ENCODE results near the gene BUD13. TPM values are rescaled to one million over a fixed set of nuclear protein-coding genes. Genes with fewer than 3 reads are reported as not detected.

Gene BUD13
- total RNA-seq, 4 donors from 2014 or later: 9.7 to 18.8 (median 12.0) TPM

DNA sequence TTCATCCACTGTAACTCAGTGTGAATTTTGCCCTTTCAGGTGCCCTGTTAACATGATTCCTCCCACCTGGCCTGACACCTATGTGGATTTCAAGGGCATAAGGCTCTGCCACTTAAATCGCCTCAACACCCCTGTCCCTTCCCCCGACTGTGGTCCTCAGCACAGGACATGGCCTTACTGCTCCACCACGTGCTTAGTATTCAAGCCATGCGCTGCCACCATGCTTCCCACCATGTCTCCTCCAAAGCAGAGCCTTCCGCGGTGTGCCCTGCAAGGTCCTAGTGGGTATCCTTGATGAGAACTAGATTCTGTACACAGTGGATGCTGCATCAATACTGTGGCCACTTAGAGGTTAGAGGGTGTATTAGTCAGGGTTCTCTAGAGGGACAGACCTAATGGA, 51.9 kb downstream of the BUD13 start:
- TF ChIP-seq, protein P1, sequence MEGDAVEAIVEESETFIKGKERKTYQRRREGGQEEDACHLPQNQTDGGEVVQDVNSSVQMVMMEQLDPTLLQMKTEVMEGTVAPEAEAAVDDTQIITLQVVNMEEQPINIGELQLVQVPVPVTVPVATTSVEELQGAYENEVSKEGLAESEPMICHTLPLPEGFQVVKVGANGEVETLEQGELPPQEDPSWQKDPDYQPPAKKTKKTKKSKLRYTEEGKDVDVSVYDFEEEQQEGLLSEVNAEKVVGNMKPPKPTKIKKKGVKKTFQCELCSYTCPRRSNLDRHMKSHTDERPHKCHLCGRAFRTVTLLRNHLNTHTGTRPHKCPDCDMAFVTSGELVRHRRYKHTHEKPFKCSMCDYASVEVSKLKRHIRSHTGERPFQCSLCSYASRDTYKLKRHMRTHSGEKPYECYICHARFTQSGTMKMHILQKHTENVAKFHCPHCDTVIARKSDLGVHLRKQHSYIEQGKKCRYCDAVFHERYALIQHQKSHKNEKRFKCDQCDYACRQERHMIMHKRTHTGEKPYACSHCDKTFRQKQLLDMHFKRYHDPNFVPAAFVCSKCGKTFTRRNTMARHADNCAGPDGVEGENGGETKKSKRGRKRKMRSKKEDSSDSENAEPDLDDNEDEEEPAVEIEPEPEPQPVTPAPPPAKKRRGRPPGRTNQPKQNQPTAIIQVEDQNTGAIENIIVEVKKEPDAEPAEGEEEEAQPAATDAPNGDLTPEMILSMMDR (IDR thresholded peaks at IDR 0.05): no peak
- DNase-seq (ENCODE audit: low spot score) (no peak), ATAC-seq (ENCODE audit: low FRiP score) (no peak)

DNA sequence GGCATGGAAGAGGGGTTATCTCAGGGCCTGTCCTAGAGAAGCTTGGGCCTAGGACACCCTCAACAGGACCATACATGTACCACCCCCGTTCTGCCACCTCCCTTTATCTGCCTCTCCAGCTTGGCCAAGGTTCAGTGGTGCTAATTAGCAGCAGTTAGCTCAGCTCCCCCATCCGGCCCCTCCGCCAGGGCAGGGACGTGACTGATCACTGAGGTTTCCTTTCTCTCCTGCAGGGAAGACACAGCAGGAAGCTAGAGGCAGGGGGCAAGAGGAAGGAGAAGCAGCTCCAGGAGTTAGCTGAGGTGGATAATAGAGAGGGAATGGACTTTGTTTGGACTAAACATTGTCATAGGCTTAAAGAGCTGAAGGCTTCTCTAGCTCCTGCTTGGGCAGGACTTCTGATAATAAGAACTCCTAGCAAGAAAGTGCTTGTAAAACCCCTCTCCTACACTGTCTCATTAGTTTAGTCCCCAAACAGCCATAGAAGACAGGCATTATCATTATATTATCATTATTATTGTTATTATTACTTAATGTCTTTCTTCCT, 53.8 kb downstream of the BUD13 start:
- TF ChIP-seq, protein P1 (IDR thresholded peaks at IDR 0.05): no peak
- ATAC-seq (ENCODE audit: low FRiP score) (no peak), DNase-seq (ENCODE audit: low spot score) (no peak)

DNA sequence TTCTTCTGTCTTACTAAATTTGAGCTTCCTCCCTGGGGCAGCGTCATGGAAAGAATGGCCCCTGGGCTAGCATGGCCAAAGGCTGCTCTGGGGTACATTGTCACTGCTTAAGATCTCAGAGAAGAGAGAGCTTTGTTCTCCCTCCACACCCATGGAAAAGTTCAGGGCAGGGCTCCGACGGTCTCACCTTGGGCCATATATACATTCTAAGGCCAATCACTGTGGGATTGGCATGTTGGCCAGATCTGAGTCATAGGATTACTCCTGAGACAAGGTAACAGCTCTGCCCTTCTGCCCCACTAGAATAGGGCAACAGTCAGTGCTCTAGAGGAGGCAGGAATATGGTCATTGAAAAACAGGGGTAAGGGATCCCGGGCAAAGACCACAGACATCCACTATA, 56.2 kb downstream of the BUD13 start:
- DNase-seq (ENCODE audit: low spot score): no peak
- no peak for ATAC-seq (ENCODE audit: low FRiP score)
- TF ChIP-seq, protein P1 (IDR thresholded peaks at IDR 0.05): no peak

DNA sequence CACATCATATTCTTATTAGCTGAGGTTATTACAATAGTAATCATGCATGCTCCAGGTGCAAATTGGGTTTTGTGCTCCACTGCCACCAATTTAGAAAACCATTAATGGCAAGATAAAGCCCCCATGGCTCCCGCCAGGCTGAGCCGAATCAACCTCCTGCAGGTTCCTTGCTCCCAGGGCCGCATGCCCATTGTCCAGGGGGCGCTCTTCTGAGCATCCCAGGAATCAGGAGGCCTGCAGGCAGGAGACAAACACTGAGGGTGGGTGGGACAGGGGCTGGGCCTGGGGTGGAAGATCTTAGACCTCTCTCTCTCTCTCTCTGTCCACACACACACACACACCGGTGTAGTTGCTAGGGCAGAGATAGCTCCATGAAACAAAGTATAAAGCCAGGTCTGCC, 57.4 kb downstream of the BUD13 start:
- TF ChIP-seq, protein P1 (IDR thresholded peaks at IDR 0.05): no peak
- DNase-seq (ENCODE audit: low spot score) (no peak), ATAC-seq (ENCODE audit: low FRiP score) (no peak)

DNA sequence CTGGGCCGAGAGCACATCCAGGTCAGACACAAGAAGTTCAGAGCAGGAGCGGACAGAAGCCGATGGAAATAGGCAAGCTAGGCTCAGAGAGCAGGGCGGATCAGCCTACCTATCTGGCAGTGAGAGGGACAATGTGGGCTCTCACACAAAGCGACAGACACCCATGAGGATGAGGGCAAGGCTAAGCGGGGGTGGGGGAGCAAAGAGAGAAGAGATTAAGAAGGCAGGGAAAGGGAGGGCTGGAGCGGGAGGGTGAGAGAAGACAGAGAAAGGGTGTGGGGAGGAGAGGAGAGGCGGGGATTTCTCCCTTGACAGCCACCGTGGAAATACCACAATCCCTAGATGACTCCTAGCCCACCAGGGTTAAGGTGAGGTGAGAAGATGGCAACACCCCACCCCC, 57.9 kb downstream of the BUD13 start:
- DNase-seq (ENCODE audit: low spot score): no peak
- TF ChIP-seq, protein P1 (IDR thresholded peaks at IDR 0.05): no peak
- no peak for ATAC-seq (ENCODE audit: low FRiP score)

DNA sequence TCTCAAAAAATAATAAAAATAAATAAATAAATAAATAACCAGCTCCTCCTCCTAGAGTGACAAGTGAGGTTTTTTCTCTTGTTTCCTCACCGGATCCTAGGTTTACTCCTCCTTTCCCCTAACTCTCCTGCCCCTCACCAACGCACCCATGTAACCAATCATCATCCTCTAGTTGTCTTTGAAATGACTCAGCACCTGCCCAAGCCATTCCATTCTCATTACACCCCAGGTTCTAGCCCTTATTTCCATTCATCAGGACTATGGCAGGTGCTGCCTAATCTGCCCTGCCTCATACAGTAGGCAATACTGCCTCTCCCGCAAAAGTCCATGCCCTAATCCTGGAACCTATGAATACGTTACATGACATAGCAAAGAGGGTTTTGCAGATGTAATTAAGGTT, 60.4 kb downstream of the BUD13 start:
- ATAC-seq (ENCODE audit: low FRiP score) (no peak), DNase-seq (ENCODE audit: low spot score) (no peak)
- TF ChIP-seq, protein P1 (IDR thresholded peaks at IDR 0.05): no peak

DNA sequence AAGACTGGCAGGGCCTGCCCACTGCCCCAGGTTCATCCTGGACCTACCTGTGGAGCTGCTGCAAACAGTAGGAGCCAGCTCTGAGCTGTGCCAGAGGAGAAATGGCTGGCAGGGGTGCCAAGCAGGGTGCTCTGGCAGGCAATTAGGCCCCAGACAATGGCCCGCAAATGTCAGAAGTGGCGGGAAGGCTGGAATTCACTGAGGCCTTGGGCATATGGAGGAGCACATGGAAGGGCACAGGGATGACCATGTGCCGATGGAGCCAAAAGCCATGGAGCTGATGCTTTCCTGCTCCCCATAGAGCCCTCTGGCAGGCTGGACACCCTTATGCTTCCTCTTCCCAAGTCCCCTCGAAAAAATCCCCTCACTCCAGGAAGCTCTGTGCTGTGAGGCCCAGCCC, 62.0 kb downstream of the BUD13 start:
- TF ChIP-seq, protein P1 (IDR thresholded peaks at IDR 0.05): no peak
- ATAC-seq (ENCODE audit: low FRiP score): no peak
- no peak for DNase-seq (ENCODE audit: low spot score)
